Large intestine (tissue), 3 donors: ENCODE measurements around the gene RHOH. TPM values are rescaled to one million over a fixed set of nuclear protein-coding genes. Genes with fewer than 3 reads are reported as not detected.

ENCODE experiments used
- DNase-seq, 2 donors: peaks; one replicate each; pipeline versions ENCODE4 v3.0.0 to v3.0.0-alpha.2; 2013
- H3K27ac ChIP-seq: one replicate; pipeline ENCODE4 v1.5.1; 2013; ENCODE audit warnings: low read length
- H3K27me3 ChIP-seq: 2 replicates; pipeline ENCODE4 v1.6.1; 2013; ENCODE audit warnings: low read length; ENCODE audit not compliant: control insufficient read depth, insufficient read depth
- H3K36me3 ChIP-seq: 2 replicates; pipeline ENCODE4 v1.6.1; 2013; ENCODE audit warnings: low read length; ENCODE audit not compliant: control insufficient read depth, insufficient read depth
- H3K4me1 ChIP-seq: one replicate; pipeline ENCODE4 v1.6.1; 2013; ENCODE audit warnings: low read length; ENCODE audit not compliant: control insufficient read depth, insufficient read depth
- H3K4me3 ChIP-seq: one replicate; pipeline ENCODE4 v1.5.1; 2013; ENCODE audit warnings: low read length
- H3K9me3 ChIP-seq: one replicate; pipeline ENCODE4 v1.6.1; 2013; ENCODE audit warnings: mild to moderate bottlenecking, low read depth, low read length, moderate library complexity; ENCODE audit not compliant: control insufficient read depth
- WGBS: methylation state at CpG from one replicate; pipeline ENCODE4 v1.1.5; 2013; ENCODE audit warnings: low lambda C conversion rate; ENCODE audit not compliant: insufficient coverage; 5-methylcytosine and 5-hydroxymethylcytosine counted together
- polyA plus RNA-seq: library from polyadenylated mRNA; unstranded; fragments of 120-200 nt; gene quantifications from one replicate; pipeline ENCODE4 v1.2.1, GENCODE V29; 2013

RHOH gene
- polyA plus RNA-seq, 1 donor: 3.1 TPM

DNA sequence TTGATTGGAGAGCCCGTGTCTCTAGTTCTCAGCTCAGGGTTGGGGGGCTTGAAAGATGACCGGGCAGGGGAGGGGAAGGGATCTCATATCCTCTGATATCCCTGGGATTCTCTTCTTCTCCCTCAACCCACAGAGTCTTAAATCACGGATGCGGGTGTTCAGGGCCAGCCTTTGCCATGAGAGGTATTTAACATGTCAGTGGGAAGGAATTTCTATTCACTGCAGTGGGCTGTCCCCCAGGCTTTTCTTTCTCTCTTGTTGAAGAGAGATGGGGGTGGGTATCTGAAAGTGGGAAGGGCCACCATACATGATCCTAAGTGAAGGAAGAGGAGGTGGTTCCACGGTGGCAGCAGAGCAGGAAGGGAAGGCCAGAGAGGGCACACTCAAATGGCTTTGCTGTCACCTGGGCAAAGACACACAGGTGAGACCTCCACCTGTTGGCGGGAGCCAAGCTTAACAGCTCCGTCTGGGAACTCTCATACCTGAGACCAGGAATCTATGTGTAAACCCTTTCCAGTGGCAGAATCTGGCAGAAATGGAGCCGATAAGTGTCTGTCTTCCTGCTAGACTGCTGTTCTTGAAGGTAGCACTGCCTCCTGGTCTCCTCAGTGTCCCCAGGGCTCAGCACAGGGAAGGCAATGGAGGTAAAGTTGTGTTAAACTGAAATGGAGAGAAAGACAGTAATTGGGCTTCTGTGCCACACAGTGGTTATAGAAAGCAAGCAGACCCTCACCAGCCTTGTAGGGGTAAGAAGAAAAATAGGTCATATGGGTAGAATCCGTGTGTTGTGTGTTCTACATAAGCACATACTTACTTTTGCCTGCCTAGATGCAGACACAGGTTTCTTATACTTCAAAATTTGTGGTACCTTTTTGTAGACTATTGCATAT, 49.4 kb downstream of the RHOH start:
- Histone ChIP-seq H3K27ac (no peak overlapping the region), H3K27me3 (no peaks in the 10 kb centered on the region), H3K36me3 (no peaks in the 10 kb centered on the region), H3K9me3 (no peaks in the 10 kb centered on the region), H3K4me1 (no peaks in the 10 kb centered on the region), H3K4me3 (no peak overlapping the region)
- DNase-seq: no peak
- no CpG with 5 or more reads among the region's 9 CpGs for WGBS

GRCh38 chr4:40246938-40247337, 50.1 kb downstream of the RHOH start:
- 100% methylated on average over 1 of the region's 2 CpGs for WGBS
- no peak overlapping the region for H3K4me3 ChIP-seq
- no peaks in the 10 kb centered on the region for H3K27me3 ChIP-seq
- no peaks in the 10 kb centered on the region for H3K36me3 ChIP-seq
- no peaks in the 10 kb centered on the region for H3K9me3 ChIP-seq
- no peaks in the 10 kb centered on the region for H3K4me1 ChIP-seq
- no peak for DNase-seq
- no peak overlapping the region for H3K27ac ChIP-seq

DNA sequence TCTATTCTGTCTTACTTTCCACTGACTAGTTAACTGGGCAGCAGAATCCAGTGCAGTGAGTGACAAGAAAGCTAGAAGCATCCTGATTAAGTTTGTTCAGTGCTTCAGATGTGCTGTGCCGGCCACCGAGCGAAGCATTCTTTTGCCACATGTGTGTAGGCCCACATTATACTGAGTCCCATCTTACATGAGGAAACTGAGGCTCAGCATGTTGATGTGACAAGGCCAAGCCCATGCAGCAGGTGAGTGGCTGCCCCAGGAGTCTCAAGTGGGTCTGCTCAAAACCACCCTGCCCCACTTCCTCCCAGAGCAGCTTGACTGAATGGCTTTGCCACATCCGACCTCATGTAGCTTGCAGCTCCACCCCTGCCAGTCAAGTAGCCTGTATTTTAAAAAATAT, 50.5 kb downstream of the RHOH start:
- H3K36me3 ChIP-seq: no peaks in the 10 kb centered on the region
- H3K27me3 ChIP-seq: no peaks in the 10 kb centered on the region
- no peak overlapping the region for H3K4me3 ChIP-seq
- 88% methylated on average over 1 of the region's 4 CpGs for WGBS
- DNase-seq: no peak
- no peaks in the 10 kb centered on the region for H3K9me3 ChIP-seq
- H3K27ac ChIP-seq: no peak overlapping the region
- H3K4me1 ChIP-seq: no peaks in the 10 kb centered on the region

DNA sequence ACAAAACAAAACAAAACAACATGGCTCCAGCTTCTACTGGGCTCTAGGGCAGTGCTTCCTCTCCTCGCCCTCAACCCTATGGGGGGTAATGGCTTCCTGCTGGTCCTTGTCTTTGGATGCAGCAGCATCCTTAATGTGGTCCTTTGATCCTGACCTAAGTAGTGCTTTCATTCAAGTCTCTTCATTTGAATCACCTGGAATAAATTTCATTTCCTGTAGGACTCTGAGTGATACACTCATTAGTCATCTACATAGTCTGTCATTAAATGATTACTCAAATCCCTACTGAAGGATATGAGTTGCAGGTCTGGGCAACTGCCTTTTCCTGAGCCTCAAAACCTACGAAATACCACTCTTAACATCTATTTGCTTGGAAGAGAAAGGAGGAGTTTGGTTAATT, 54.5 kb downstream of the RHOH start:
- H3K36me3 ChIP-seq: no peaks in the 10 kb centered on the region
- peaks cover 8% of the 10 kb centered on the region for H3K4me1 ChIP-seq
- no CpG with 5 or more reads among the region's 2 CpGs for WGBS
- H3K27me3 ChIP-seq: no peaks in the 10 kb centered on the region
- H3K27ac ChIP-seq: no peak overlapping the region
- no peak for DNase-seq
- no peaks in the 10 kb centered on the region for H3K9me3 ChIP-seq
- H3K4me3 ChIP-seq: no peak overlapping the region

GRCh38 chr4:40253906-40254305, 57.1 kb downstream of the RHOH start:
- 83% methylated on average over 1 of the region's 4 CpGs for WGBS

GRCh38 chr4:40254608-40255392, 58.0 kb downstream of the RHOH start:
- Histone ChIP-seq H3K9me3 (no peaks in the 10 kb centered on the region), H3K27me3 (no peaks in the 10 kb centered on the region), H3K4me1 (peaks cover 8% of the 10 kb centered on the region), H3K4me3 (no peak overlapping the region), H3K36me3 (no peaks in the 10 kb centered on the region), H3K27ac (peak overlapping the region; percentile 70)
- peak; percentile 52 to 64 for DNase-seq
- 70% methylated on average over 2 of the region's 9 CpGs for WGBS

More at GRCh38 chr4:40253906-40254305, 57.1 kb downstream of the RHOH start:
- H3K27me3 ChIP-seq: no peaks in the 10 kb centered on the region
- no peak overlapping the region for H3K4me3 ChIP-seq
- no peaks in the 10 kb centered on the region for H3K9me3 ChIP-seq
- DNase-seq: no peak
- H3K27ac ChIP-seq: no peak overlapping the region
- H3K36me3 ChIP-seq: no peaks in the 10 kb centered on the region
- H3K4me1 ChIP-seq: peaks cover 8% of the 10 kb centered on the region

GRCh38 chr4:40255393-40256281, 58.8 kb downstream of the RHOH start:
- Histone ChIP-seq H3K36me3 (no peaks in the 10 kb centered on the region), H3K9me3 (peaks cover 3% of the 10 kb centered on the region), H3K27ac (peak overlapping the region; percentile 70), H3K27me3 (no peaks in the 10 kb centered on the region), H3K4me3 (no peak overlapping the region), H3K4me1 (peaks cover 8% of the 10 kb centered on the region)
- peak; percentile 81 to 93 for DNase-seq
- no CpG with 5 or more reads among the region's 3 CpGs for WGBS

- peaks cover 5% of the 10 kb centered on the region for H3K9me3 ChIP-seq
- DNase-seq: no peak
- H3K27ac ChIP-seq: peak overlapping the region; percentile 50
- no peak overlapping the region for H3K4me3 ChIP-seq
- no peaks in the 10 kb centered on the region for H3K27me3 ChIP-seq
- H3K4me1 ChIP-seq: peaks cover 8% of the 10 kb centered on the region
- WGBS: 83% methylated on average over 1 of the region's 5 CpGs
- no peaks in the 10 kb centered on the region for H3K36me3 ChIP-seq
These were observed 59.5 kb downstream of the RHOH start for GRCh38 chr4:40256329-40256728.

GRCh38 chr4:40256817-40257216, 60.0 kb downstream of the RHOH start:
- H3K4me1 ChIP-seq: peaks cover 8% of the 10 kb centered on the region
- H3K27me3 ChIP-seq: no peaks in the 10 kb centered on the region
- no peak overlapping the region for H3K27ac ChIP-seq
- H3K9me3 ChIP-seq: peaks cover 5% of the 10 kb centered on the region
- no peak for DNase-seq
- no peak overlapping the region for H3K4me3 ChIP-seq
- 100% methylated on average over 2 of the region's 3 CpGs for WGBS
- no peaks in the 10 kb centered on the region for H3K36me3 ChIP-seq

DNA sequence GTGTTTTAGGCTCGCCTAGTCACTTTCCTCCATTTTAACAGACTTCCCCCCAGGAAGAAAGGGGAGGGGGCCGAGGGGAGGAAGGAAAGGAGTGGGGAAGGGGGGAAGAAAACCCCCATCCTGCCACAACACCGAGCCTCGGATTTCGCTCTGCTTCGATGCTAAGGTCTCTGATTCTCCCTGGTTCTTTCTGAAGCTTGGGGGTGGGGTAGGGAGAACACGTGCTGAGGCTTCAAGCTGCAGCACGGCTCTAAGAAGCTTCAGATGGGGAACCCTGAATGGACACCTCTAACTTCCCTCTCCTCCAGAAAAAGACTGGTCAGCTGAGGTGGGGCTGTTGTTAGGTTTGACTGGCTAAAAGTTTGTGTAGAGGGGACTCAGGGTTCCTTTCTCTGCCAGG, 61.8 kb downstream of the RHOH start:
- H3K4me1 ChIP-seq: peaks cover 8% of the 10 kb centered on the region
- no peak overlapping the region for H3K4me3 ChIP-seq
- H3K27me3 ChIP-seq: no peaks in the 10 kb centered on the region
- no peak for DNase-seq
- peaks cover 5% of the 10 kb centered on the region for H3K9me3 ChIP-seq
- no peak overlapping the region for H3K27ac ChIP-seq
- H3K36me3 ChIP-seq: no peaks in the 10 kb centered on the region
- WGBS: no CpG with 5 or more reads among the region's 8 CpGs
